IPS DF 19.7 (cell line): ENCODE data around the gene CRTC1.

Experiments
- DNase-seq: peaks from one replicate; pipeline ENCODE4 v3.0.0-alpha.2; 2013; ENCODE audit warnings: low read depth, low spot score

Gene CRTC1, protein sequence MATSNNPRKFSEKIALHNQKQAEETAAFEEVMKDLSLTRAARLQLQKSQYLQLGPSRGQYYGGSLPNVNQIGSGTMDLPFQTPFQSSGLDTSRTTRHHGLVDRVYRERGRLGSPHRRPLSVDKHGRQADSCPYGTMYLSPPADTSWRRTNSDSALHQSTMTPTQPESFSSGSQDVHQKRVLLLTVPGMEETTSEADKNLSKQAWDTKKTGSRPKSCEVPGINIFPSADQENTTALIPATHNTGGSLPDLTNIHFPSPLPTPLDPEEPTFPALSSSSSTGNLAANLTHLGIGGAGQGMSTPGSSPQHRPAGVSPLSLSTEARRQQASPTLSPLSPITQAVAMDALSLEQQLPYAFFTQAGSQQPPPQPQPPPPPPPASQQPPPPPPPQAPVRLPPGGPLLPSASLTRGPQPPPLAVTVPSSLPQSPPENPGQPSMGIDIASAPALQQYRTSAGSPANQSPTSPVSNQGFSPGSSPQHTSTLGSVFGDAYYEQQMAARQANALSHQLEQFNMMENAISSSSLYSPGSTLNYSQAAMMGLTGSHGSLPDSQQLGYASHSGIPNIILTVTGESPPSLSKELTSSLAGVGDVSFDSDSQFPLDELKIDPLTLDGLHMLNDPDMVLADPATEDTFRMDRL

DNA sequence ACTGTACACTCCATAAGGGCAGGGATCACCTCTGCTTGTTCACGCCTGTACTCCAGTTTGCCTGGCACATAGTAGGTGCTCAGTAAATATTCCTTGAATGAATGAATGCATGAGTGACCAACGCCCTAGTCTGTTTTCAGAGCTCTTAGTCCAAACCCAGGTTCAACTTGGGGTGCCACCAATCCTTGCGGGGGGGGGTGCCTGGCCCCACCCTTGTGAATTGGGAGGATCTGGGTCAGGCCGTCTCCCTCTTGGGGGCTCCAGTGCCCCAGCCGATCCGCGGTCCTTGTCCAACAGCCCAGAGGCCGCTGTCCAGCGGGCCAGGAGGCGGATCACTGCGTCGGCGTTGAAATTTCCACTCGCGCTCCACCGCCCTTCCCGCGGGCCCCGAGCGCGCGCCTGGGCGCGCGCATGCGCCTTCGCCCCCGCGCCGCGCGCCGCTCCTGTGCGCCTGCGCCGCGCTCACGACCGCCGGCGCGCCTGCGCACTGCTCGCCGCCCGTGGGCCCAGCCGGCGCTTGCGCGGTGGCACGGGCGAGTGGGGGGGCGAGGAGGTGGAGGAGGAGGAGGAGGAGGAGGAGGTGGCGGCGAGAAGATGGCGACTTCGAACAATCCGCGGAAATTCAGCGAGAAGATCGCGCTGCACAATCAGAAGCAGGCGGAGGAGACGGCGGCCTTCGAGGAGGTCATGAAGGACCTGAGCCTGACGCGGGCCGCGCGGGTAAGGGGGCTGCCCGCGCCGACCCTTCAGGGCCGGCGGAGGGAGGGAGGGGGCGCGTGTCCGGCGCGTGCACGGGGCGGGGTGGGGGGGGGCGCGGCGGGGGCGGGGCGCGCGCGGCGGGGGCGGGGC, at the start of gene CRTC1:
CRTC1 (plus strand) TSS at position 572 of the 849 bp plus-strand sequence; CDS start at position 595, 23 bp downstream.
- peak; percentile 17 for DNase-seq

DNA sequence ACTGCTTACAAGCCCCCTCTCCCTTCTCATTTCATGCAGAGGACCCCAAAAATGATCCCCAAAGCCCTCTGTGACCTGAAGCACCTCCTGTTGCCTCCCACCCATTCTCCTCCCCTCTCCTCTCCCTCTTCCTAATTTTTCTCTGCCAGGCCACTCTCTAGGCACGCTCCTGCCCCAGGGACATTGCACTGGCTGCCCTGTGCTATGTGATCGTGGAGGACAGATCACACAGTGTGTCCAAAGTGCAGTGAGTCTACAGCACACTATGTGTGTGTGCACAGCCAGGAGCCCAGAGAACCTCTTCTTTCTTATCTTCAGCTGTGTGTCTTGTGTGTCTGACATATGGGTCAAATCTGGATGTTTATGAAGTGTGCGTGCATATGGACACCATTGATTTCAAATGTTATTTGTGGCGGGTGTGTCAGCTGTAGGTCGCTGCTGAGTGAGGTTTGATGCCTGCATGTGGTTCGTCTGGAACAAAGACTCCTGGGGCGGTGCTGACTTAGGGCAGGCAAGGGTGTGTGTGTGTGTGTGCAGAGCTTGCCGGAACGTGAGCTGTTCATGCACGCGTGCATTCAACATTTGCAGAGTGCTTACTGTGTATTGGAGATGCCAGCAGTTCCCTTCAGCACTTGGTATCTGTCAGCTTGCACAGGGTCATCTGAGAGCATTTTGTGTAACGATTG, 48.7 kb upstream of the CRTC1 start:
- DNase-seq: no peak

DNA sequence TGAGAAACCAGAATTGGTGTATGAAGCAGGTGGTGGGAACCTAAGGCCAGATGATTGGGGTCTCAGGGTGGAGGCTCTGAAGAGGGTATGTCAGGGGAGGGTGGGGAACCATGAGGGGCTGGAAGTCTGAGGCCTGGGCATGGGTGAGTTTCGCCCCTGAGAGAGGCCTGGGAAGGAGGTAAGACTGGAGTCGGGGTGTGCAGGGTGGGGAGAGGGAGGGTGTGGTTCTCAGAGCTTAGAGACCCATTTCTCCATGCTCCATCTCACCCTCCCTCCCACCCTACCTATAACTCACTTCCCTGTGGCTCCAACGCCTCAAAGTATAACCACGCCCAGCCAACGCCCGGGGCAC, 47.7 kb upstream of the CRTC1 start:
- no peak for DNase-seq

DNA sequence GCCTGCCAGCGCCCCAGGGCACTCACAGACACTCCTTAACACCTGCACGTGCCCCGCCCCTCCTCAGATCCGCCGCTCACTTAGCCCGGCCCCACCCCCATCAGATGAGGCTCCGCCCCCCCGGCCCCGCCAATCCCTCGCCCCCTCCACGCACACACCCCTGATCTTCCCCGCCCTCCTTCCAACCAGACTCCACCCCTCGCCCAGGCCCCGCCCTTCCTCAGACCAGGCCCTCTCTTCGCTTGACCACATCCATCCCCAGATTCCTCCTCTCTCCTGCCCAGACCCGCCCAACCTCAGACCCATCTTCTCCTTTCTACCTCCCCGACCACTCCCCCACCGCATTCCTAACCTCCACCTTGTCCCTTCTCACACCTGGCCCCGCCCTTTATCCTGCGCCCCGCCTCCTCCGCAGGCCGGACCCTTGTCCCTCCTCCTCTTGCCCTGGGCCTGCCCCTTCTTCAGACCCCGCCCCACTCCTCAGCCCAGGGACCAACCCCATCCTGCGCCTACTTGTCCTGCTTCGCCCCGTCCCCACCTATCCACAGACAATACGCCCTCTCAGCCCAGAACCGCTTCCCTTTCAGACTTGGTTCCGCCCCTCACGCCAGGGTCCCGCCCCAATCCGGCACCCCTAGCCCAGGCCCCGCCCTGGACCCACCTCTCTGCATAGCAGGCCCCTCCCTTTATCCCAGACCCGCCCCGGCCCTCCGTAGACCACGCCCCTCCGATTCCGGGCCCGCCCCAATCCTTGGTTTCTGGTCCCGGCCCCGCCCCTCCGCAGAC, 47.1 kb upstream of the CRTC1 start:
- peak; percentile 80 for DNase-seq

DNA sequence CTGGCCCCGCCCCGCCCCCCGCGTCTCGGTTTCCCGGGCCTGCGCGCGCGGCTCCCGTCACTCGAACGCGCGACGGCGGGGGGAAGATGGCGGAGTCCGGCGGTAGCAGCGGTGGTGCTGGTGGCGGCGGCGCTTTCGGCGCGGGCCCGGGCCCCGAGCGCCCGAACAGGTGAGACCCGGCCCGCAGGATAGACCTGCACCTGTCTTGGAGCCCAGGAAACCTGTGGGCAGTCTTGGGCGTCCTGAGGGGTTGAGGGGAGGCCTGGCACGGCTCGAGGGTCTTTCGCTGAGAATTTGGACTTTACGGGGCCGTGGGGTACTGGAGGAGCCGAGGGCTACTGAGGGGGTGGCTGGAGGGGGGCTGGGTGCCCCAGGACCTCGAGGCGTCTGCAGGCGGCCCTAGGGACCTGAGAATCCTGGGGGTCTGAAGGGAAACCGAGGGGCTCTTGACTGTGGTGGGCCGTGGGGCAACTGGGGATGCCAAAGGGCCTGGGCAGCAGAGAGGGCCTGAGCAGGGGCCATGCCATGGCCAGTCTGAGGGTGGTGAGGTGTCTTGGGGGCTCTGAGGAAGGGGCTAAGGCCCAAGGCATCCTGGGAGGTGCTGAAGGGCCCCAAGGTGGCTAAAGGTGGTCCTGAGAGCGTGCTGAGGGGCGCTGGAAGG, 46.4 kb upstream of the CRTC1 start, which contains the start of gene KLHL26:
KLHL26 (plus strand) TSS at position 60 of the 661 bp plus-strand sequence; CDS start at position 87, 27 bp downstream.
- no peak for DNase-seq

DNA sequence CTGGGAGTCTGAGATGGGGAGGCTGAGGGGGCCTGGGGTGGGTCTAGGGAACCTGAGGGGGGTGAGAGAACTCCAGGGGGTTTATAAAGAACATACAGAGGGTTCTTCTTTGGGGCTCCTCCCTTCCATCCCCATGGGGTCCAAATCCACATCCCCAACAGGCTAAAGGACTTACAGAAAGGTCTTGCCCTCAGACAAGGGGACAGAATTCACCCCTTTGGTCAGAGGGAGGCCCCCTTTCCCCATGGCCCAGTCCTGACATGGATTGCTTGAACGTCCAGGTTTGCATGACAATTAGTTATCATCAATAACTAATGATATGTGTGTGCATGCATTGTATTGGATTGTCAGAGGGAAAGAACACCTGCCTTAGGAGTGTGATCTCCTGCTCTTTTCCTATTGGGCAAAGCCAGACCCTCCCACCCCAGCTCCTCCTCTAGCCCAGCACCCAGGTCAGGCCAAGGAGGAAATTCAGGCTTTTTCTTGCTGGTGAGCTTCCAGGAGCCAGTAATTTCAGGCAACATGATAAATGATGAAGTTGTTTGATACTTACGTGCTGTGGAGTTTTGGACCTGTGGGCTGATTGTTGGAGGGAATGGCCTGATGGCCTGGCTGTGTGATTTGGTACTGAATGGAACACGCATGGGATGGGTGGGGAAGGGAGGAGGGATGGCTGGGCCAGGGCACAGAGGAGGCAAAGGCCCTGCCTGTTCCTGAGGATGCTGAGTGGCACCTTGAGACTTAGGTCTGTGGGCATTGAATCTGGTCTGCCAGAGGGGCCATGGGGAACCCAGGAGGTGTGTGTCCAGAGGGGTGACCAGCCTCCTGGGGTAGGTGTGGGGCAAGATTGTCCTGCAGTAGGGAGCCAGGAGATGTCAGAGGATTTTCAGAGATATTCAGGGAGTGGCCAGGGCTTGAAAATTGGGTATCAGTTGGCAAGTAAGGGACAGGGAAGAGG, 45.5 kb upstream of the CRTC1 start:
- DNase-seq: no peak

DNA sequence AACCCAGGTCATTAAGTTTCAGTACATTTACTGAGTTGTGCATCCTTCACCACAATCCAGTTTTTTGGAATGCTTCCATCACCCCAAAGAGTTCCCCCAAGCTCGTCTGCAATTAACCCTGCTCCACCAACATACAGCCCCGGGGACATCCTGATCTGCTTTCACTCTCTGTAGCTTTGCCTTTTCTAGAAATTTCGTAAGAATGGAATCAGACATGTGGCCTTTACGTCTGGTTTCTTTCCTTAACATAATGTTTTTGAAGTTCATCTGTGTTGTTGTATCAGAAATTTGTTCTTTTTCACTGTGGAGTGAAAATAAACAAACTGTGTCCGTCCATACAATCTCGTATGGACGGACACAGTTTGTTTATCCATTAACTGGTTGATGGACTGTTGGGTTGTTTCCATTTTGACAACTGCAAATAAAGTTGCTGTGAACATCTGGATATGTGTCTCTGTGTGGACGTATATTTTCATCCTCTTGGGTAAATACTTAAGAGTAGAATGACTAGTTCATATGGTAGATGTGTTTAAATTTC, 43.7 kb upstream of the CRTC1 start:
- DNase-seq: no peak

DNA sequence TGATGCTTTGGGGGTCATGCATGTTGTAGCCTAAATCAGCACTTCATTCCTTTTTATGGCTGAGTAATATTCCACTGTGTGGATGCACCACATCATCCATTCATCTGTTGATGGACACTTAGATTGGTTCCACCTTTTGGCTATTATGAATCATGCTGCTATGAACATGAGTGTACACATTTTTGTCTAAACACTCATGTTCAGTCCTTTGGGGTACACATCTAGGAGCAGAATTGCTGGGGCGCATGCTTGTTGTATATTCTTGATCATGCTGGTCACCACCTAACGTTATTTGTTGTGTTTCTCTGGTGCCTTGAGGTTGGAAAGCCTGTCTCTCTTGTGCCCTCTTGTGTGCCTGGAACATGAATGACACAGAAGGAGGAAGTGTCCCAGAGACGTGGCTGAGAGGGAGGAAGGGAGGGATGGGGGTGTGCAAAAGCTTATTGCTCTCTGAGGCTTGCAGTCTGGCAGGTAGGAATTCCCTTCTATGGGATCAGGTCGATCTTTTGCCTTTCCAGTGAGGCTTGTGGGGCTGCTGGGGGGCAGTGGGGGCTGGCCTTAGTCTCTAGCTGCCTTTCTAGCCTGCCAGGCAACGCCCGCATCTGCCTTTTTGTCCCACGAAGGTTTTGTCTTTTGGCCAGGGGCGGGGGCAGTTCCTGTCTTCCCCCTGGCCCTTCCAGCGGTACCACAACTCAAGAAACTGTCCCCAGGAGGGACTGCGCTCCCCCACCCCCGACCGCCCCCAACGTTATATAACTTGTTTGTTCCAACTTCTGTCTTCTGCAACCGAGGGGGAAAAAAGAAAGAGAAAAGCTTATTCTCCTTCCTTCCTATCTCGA, 39.1 kb upstream of the CRTC1 start:
- no peak for DNase-seq

DNA sequence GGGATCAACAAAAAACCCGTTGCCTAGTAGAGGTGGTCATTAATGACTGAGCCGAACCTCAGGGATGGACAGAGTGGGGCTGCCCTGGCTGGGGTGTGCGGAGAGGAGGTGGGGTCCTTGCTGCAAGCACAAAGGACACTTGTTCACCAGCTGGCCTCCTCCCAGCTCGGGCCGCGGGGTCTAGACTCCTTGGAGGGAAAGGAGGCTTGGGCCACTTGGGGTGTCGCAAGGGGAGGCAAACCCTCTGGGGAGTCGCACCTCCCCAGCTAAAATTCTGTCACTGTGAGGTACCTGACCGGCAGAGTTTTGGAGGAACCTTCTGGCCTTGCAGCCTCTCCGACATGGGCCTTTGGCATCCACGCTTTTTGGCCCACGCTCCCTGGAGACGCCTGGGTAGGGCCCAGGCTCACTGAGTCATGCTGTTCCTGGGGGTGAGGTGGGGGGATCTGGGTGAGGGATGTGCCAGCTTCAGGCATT, 38.4 kb upstream of the CRTC1 start:
- no peak for DNase-seq

DNA sequence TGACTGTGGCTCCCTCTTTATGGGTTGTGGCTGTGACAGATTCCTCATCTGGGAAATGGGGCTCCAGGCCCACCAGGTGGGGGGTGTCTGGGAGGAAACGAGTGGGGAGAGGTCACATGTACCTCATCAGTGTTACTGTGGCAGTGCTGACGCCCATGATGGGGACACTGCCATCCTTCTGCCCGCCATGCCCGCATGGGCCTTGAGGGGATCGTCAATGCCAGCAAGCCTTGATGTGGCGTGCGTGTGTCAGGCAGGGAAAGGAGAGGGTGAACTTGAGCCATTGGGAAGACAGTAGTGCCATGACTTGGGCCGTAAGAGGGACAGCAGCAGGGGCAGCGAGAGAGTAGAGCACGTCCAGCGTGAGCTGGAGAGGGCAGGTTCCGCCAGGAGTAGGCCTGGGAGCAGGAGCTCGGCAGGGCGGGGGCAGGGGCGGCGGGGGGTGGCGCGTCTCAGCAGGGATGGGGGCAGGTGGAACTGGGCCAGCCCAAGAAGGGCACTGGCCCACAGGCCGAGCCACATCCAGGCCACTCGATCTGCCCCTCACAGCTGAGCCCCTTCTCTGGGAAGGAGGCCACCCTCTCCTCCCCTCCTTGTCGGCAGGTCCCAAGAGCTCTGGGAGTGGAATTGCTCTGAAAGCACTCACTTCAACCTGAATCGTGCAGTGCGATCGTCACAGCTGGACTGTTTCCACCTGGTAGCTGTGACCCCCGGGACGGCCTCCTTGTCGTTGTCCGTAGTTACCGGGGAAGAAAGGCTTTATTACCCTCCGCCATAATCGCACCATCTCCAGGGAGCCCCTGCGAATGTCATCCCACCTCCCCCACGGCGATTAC, 36.7 kb upstream of the CRTC1 start:
- DNase-seq: no peak

DNA sequence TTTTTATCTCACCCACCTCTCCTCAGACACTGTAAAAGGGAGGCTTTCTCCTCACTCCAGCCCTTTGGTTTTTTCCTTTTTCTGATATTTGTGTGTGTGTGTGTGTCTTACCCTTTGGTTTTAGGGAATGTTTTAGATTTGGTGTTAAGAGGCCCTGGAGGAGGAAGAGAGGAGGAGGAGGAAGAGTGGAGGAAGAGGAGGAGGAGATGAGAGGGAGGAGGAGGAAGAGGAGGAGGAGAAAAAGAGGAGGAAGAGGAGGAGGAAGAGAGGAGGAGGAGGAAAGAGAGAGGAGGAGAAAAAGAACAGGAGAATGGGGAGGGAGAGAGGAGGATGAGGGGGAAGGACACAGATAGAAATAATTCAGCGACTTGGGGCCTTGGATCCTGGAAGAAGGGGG, 36.1 kb upstream of the CRTC1 start:
- DNase-seq: no peak

DNA sequence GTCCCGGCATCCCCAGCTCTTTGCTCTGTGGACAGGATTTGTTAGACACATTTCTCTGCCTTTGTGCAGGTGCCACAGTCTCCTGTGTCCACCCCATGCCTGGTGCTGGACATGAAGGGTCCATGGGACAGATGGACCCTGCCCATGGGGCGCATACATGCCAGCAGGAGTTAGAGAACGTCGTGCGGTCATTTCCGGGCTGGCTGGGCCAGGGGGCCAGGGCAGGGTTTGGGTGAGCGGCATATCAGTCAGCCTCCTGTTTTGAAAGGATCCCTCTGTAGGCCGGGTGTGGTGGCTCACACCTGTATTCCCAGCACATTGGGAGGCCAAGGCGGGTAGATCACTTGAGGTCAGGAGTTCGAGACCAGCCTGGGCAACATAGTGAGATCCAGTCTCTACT, 35.7 kb upstream of the CRTC1 start:
- no peak for DNase-seq

DNA sequence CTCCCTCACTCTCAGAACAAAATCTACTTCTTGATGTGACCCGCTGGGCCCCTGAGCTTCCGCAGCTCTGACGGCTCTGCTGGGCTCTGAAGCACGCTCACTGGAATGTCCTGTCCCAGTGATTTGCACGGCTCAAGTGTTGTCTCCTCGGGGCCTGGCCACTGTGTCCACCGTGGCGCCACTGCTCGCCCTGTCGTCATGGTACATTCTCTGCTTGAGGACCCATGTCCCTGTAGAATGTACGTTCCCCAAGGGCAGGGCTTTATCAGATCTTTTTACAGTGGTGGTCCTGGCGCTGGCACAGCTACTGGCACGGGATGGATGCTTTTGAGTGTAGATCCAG, 34.5 kb upstream of the CRTC1 start:
- no peak for DNase-seq

DNA sequence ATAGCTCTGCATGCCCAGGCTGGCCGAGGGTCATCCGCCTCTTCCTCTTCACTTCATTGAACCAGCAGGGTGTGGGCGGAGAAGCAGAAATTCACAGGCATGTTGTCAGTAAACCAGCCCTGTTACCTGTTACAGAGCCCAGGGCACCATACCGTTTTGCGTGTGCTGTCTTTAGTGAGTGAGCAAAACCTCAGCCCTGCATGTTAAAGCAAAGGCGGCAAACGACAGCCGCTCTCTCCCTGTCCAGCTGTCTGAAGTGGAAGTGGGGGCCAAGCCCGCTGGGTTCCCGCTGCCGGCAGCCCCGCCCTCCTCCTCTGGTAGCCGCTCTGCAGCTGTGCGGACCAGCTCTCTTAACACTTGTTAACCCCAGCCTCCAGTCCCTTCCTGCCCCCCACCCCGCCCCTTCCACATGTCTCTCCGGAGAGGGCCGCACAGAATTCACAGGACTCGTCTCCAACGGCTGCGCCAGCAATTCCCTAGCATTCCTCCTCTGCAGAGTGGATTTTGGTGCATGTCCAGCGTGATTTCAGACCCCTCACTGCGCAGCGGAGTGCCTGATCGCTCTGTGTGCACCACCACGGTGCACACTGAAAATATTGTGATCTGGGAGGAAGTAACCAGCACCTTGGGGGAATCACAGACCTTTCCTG, 34.0 kb upstream of the CRTC1 start:
- no peak for DNase-seq

DNA sequence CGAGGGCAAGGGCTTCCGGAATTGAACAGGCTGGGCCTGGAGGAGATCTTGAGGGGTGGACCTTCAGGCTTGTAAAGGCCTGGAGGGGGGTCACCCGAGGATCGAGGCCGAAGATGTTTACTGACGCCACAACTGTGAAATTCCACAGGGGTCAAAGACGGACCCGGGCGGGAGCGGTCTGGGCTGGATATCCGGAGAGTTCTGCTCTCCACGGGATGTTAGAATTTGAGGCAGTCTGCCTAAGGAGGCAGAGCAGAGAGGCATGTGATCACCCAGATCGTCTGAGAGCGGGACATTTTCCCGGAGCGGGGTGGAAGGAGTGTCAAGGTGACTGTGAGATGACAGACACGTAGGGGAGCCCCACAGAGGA, 33.5 kb upstream of the CRTC1 start:
- DNase-seq: no peak

DNA sequence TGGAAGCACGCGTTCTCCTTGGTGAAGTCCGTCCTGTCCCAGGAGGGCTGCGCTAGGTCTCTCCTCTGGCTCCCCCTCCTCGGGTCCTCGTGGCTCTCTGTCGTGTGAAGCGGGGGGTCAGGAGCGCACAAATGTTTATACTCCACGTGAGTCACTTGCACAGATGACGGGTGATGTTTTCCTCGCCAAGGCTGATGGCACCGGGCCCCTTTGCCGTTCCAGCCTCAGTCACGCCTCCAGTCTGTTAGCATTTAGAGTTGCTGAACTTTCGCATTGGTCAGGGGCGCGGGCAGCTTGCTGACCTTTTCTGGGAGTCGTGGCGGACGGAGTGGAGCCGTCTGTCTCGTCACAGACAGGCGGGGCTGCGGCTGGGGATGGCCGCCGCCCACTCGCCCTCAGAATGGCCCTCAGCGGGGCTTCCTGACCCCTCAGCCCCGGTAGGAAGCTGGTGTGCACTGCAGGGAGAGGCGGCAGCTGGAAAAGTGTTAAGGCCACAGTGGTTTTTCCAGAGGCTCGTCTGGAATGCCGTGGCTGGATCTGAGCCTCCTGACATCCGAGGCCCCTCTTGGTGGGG, 32.9 kb upstream of the CRTC1 start:
- DNase-seq: no peak
